HFFc6 (cell line): ENCODE data around the gene SEMA4G. TPM values are rescaled to one million over a fixed set of nuclear protein-coding genes. Genes with fewer than 3 reads are reported as not detected.
"Not testable (repeated sequence)": the region's sequence is repeated elsewhere in the genome, so short reads cannot be mapped to it uniquely, and the experiment has no call there.

Experiments
- DNase-seq: peaks from one replicate; pipeline ENCODE4 v3.0.0-alpha.2; 2018
- H3K27ac Mint-ChIP-seq: 2 replicates; pipeline ENCODE4 v1.8.0; 2020; ENCODE audit warnings: mild to moderate bottlenecking, mixed read lengths
- H3K27me3 Mint-ChIP-seq: 2 replicates; pipeline ENCODE4 v1.8.0; 2021; ENCODE audit warnings: mild to moderate bottlenecking, moderate library complexity, mixed read lengths; ENCODE audit not compliant: insufficient read depth
- H3K36me3 Mint-ChIP-seq: 2 replicates; pipeline ENCODE4 v1.8.0; 2021; ENCODE audit warnings: low read depth, mixed read lengths
- H3K4me1 Mint-ChIP-seq: 2 replicates; pipeline ENCODE4 v1.8.0; 2020; ENCODE audit warnings: low read depth, mixed read lengths
- H3K4me3 Mint-ChIP-seq: 2 replicates; pipeline ENCODE4 v1.8.0; 2020; ENCODE audit warnings: mild to moderate bottlenecking, moderate library complexity, mixed read lengths
- H3K9me3 Mint-ChIP-seq: 2 replicates; pipeline ENCODE4 v1.8.0; 2020; ENCODE audit warnings: mild to moderate bottlenecking, mixed read lengths
- total RNA-seq, 6 experiments: library from RNA; stranded (reverse); fragmentation: NEBNext Ultra II Directional; extraction: Animal tissue kit (Norgen Biotek cat#: 25700); gene quantifications; 2 replicates in 1 of 6; 3 replicates in 5 of 6; pipeline ENCODE4 v1.2.3, GENCODE V29; 2021
- TF ChIP-seq, protein P1 (sequence below): fragments of 200-600 bp; sonication (generic); IDR thresholded peaks from 2 replicates; pipeline ENCODE4 v1.5.0; 2021; ENCODE audit warnings: antibody characterized with exemption, mild to moderate bottlenecking

Gene SEMA4G
- total RNA-seq, 6 experiments from 2014 or later: 1.2 to 2.2 (median 1.9) TPM

DNA sequence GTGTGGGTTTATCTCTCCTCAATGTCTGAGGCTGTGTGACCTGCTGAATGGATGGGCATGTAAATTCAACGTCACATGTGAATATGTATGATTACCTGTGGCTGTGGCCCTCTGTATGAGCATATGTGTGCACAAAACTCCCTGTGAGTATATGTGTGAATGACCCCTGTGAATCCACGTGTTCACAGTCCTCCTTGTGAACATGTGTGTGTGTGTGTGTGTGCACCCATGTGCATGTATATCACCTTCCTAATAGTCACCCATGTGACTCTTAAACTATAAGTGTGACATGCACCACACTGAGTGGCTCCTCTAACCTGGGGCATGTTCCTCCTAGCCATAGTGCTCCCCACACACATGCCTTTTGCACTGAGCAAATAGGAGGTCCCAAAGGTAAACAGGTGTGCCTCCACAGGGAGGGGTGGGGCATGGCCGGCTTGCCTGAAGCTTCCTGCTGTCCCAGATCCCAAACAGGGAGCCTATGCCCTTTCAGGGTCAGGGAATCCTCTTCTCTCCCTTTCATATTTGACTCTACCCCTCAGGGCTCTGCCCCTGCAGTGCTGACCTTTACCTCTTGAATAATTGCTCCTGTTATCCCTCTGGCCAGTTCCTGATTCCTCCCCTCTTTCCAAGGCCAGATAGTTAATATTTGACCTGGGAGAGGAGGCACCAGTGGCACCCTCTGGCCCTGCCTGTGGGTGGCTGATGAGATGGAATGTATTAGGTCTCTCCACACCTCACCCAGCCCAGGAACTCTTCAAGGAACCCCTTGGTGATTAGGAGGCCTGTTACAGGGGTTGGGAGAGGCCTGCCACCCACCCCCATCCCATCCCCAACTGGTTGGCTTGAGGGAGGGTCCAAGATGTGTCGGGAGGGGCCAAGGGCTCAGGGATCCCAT is 1.9 kb downstream of the SEMA4G start:
- H3K27me3 Mint-ChIP-seq: no peaks in the 10 kb centered on the region; the same call in 1 of the 2 replicates
- TF ChIP-seq, protein P1, sequence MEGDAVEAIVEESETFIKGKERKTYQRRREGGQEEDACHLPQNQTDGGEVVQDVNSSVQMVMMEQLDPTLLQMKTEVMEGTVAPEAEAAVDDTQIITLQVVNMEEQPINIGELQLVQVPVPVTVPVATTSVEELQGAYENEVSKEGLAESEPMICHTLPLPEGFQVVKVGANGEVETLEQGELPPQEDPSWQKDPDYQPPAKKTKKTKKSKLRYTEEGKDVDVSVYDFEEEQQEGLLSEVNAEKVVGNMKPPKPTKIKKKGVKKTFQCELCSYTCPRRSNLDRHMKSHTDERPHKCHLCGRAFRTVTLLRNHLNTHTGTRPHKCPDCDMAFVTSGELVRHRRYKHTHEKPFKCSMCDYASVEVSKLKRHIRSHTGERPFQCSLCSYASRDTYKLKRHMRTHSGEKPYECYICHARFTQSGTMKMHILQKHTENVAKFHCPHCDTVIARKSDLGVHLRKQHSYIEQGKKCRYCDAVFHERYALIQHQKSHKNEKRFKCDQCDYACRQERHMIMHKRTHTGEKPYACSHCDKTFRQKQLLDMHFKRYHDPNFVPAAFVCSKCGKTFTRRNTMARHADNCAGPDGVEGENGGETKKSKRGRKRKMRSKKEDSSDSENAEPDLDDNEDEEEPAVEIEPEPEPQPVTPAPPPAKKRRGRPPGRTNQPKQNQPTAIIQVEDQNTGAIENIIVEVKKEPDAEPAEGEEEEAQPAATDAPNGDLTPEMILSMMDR: no peak
- H3K4me3 Mint-ChIP-seq: no peak overlapping the region
- no peak for DNase-seq
- H3K9me3 Mint-ChIP-seq: no peaks in the 10 kb centered on the region
- peaks cover 9% of the 10 kb centered on the region for H3K4me1 Mint-ChIP-seq
- no peak overlapping the region for H3K27ac Mint-ChIP-seq
- H3K36me3 Mint-ChIP-seq: no peaks in the 10 kb centered on the region

DNA sequence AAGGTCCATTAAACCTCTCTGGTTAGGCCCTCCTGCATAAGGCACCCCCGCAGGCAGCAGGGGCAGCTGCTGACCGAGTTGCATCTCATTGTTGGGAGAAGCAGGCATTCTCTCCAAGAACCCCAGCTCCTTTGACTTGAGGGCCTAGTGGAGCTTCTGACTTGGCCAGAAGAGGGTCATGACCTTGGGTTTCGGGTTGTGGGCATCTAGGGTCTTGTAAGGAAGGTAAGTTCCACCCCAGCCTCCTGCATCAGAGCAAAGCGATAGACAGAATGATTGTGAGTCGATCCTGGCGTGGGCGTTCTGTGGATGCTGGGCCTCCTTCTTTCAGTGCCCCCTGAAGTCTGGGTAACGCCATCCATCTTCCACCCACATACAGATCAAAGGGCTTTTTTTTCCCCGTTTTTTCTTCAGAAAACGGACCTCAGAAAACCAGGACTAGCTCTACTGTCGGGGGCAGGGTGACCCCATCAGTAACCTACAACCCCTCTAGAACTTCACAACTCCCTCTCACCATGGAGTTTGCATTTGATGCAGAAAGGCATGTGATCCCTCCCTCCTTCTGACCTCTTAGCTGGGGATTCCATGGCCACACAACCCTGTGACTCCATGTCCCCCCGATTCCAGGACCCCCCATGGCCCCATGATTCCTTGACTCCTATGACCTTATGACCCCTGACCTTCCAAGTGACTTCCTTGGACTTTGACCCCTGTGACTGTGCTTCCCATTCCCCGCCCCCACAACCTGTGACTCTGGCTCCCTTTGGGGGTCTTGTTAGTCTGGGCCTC is 3.0 kb downstream of the SEMA4G start:
- H3K27me3 Mint-ChIP-seq: no peaks in the 10 kb centered on the region; the same call in 1 of the 2 replicates
- H3K9me3 Mint-ChIP-seq: no peaks in the 10 kb centered on the region
- no peak for DNase-seq
- H3K4me1 Mint-ChIP-seq: peaks cover 9% of the 10 kb centered on the region
- TF ChIP-seq, protein P1: no peak
- H3K36me3 Mint-ChIP-seq: no peaks in the 10 kb centered on the region
- no peak overlapping the region for H3K4me3 Mint-ChIP-seq
- H3K27ac Mint-ChIP-seq: no peak overlapping the region

DNA sequence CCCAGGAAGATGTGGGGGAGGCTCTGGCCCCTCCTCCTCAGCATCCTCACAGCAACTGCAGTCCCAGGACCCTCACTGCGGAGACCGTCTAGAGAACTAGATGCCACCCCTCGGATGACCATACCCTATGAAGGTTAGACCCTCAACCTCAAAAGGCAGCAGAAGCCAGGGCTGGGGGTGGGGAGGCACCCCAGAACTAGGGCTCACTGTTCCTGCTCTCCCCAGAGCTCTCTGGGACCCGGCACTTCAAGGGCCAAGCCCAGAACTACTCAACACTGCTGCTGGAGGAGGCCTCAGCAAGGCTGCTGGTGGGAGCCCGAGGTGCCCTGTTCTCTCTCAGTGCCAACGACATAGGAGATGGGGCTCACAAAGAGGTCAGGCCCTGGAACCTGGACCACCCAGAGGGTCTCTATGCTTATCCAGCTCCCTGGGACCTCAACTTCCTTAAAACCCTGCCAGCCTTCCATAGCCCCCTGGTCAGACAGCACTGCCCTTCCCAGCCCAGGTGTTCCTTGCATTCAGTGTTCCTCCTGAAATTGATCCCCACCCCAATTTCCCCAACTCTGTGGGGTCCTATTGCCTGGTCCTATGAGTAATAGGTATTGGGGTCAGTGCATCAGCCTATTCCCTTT is 3.7 kb downstream of the SEMA4G start:
- H3K27ac Mint-ChIP-seq: no peak overlapping the region
- H3K27me3 Mint-ChIP-seq: no peaks in the 10 kb centered on the region; the same call in 1 of the 2 replicates
- H3K4me3 Mint-ChIP-seq: no peak overlapping the region
- H3K9me3 Mint-ChIP-seq: no peaks in the 10 kb centered on the region
- H3K36me3 Mint-ChIP-seq: no peaks in the 10 kb centered on the region
- DNase-seq: no peak
- peaks cover 9% of the 10 kb centered on the region for H3K4me1 Mint-ChIP-seq
- TF ChIP-seq, protein P1: no peak

DNA sequence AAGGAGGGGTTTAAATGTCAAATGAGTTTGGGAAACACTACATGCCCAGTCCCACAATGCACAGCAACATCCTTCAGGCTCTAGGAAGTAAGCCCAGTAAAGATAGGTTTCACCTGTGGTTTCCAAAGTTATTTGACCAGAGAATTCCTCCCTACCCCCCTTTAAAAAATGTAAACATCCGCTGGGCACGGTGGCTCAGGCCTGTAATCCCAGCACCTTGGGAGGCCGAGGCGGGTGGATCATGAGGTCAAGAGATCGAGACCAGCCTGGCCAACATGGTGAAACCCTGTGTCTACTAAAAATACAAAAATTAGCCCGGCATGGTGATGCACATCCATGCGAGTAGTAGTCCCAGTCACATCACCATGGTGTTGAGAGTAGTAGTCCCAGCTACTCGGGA is 6.1 kb downstream of the SEMA4G start:
- not testable (repeated sequence) for DNase-seq, H3K4me3 Mint-ChIP-seq, H3K4me1 Mint-ChIP-seq, H3K27me3 Mint-ChIP-seq, H3K27ac Mint-ChIP-seq, H3K9me3 Mint-ChIP-seq, H3K36me3 Mint-ChIP-seq

DNA sequence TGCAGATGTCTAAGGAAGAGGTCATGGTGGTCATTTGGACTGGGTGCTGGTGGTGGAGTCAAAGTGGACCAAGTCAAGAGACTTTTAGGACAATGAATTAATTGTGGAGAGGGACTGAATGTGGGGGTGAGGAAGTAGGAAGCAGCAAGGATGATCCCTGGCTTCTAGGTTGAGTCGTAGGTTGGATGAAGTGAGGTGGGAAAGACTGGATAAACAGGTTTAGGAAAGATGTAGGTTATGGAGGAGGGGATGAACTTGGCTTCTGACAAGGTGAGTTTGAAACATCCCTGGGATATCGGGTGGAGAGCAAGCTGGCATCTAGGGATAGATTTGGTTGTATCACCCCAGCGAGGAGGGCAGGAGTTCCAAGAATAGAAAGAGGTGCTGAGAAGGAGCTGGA is 7.6 kb downstream of the SEMA4G start:
- Mint-ChIP-seq H3K4me3 (no peak overlapping the region), H3K4me1 (no peaks in the 10 kb centered on the region), H3K9me3 (no peaks in the 10 kb centered on the region), H3K27ac (no peak overlapping the region), H3K27me3 (no peaks in the 10 kb centered on the region; the same call in 1 of the 2 replicates), H3K36me3 (no peaks in the 10 kb centered on the region)
- no peak for DNase-seq
- TF ChIP-seq, protein P1: no peak
